ENCODE results near the gene SDR42E2. TPM values are rescaled to one million over a fixed set of nuclear protein-coding genes. Genes with fewer than 3 reads are reported as not detected.
A peak's percentile ranks its signal among the peaks of the same experiment; 100 is the strongest.

SDR42E2 gene
- total and polyA plus RNA-seq, 2 donors (not counting 1 experiment from before 2014, with no cell fraction given): 0.12 to 0.62 TPM

- WGBS (ENCODE audit: insufficient coverage): 100% methylated on average over 2 of the region's 3 CpGs
- no peaks in the 10 kb centered on the region for H4K20me1 ChIP-seq (ENCODE audit: control insufficient read depth, insufficient read depth, low read length, poor library complexity, severe bottlenecking)
- Mint-ChIP-seq H3K9me3 (ENCODE audit: insufficient read depth) (peaks cover 2% of the 10 kb centered on the region), H3K27ac (peak overlapping the region; percentile 53), H3K4me1 (peaks cover 28% of the 10 kb centered on the region), H3K4me3 (no peak overlapping the region), H3K27me3 (no peaks in the 10 kb centered on the region)
- peaks cover 15% of the 10 kb centered on the region for H3K79me2 ChIP-seq (ENCODE audit: control insufficient read depth, insufficient read depth, low read length)
- no peak overlapping the region for H3K4me3 ChIP-seq (ENCODE audit: control extremely low read depth in 1 of 5, extremely low read depth in 1 of 5, insufficient read depth in 1 of 5, low read depth in 2 of 5, low read length in 4 of 5)
- no peaks in the 10 kb centered on the region for H3K36me3 ChIP-seq (replicated peaks in 1 of 2; ENCODE audit: control extremely low read depth in 1 of 2, control insufficient read depth in 1 of 2, extremely low read depth in 1 of 2, insufficient read depth in 2 of 2, low read length in 1 of 2)
- ChIA-PET CTCF (interaction anchor here (1.7 to 4.3 kb wide), 2 partner anchors 12 to 16 kb away, joined by 4 to 32 read pairs; partner anchors contain the start of gene EEF2K), POLR2A (interaction anchor here (0.8 kb wide), 1 partner anchor 13 kb away, joined by 3 read pairs; the partner anchor contains the start of gene EEF2K)
- intact Hi-C loops (cut with micrococcal nuclease): no loop called here
- TF ChIP-seq EZH2 (IDR thresholded peaks at IDR 0.05; ENCODE audit: borderline replicate concordance, insufficient read depth, low read depth, low read length, poor library complexity, severe bottlenecking): no peak
- TF ChIP-seq CTCF (IDR thresholded peaks at IDR 0.05): no peak
- no peak for ATAC-seq (ENCODE audit: low read depth)
- H3K4me1 ChIP-seq (ENCODE audit: control insufficient read depth in 2 of 2, insufficient read depth in 2 of 2, low read length in 2 of 2): peaks cover 21 to 35% of the 10 kb centered on the region in 2 donors
- no peaks in the 10 kb centered on the region for H3K27me3 ChIP-seq (replicated peaks in 1 of 4; ENCODE audit: control extremely low read depth in 1 of 4, control insufficient read depth in 3 of 4, insufficient read depth in 4 of 4, low read length in 3 of 4)
- DNase-seq: no peak
- H3K4me2 ChIP-seq (replicated peaks; ENCODE audit: low read depth, low read length, poor library complexity, severe bottlenecking): no peak overlapping the region
- no peaks in the 10 kb centered on the region for H3K9me3 ChIP-seq (ENCODE audit: control extremely low read depth in 1 of 3, control insufficient read depth in 2 of 3, insufficient read depth in 1 of 3, low read length in 2 of 3)
- H3K27ac ChIP-seq (ENCODE audit: low read length in 2 of 2): peak overlapping the region in 1 of 2 donors; percentile 76
- no peak overlapping the region for H2AFZ ChIP-seq (ENCODE audit: insufficient read depth, low read depth, low read length, poor library complexity, severe bottlenecking)
- H3K9ac ChIP-seq (ENCODE audit: low read length): no peak overlapping the region
Measured at GRCh38 chr16:22219389-22220068, 57.2 kb downstream of the SDR42E2 start.

- Histone ChIP-seq H3K4me3 (ENCODE audit: control extremely low read depth in 1 of 5, extremely low read depth in 1 of 5, insufficient read depth in 1 of 5, low read depth in 2 of 5, low read length in 4 of 5) (no peak overlapping the region), H4K20me1 (ENCODE audit: control insufficient read depth, insufficient read depth, low read length, poor library complexity, severe bottlenecking) (no peaks in the 10 kb centered on the region), H3K27ac (ENCODE audit: low read length in 2 of 2) (no peak overlapping the region), H3K27me3 (replicated peaks in 1 of 4; ENCODE audit: control extremely low read depth in 1 of 4, control insufficient read depth in 3 of 4, insufficient read depth in 4 of 4, low read length in 3 of 4) (no peaks in the 10 kb centered on the region), H2AFZ (ENCODE audit: insufficient read depth, low read depth, low read length, poor library complexity, severe bottlenecking) (no peak overlapping the region), H3K9me3 (ENCODE audit: control extremely low read depth in 1 of 3, control insufficient read depth in 2 of 3, insufficient read depth in 1 of 3, low read length in 2 of 3) (no peaks in the 10 kb centered on the region), H3K79me2 (ENCODE audit: control insufficient read depth, insufficient read depth, low read length) (peaks cover 20% of the 10 kb centered on the region), H3K36me3 (replicated peaks in 1 of 2; ENCODE audit: control extremely low read depth in 1 of 2, control insufficient read depth in 1 of 2, extremely low read depth in 1 of 2, insufficient read depth in 2 of 2, low read length in 1 of 2) (no peaks in the 10 kb centered on the region), H3K9ac (ENCODE audit: low read length) (no peak overlapping the region), H3K4me1 (ENCODE audit: control insufficient read depth in 2 of 2, insufficient read depth in 2 of 2, low read length in 2 of 2) (peaks cover 21 to 35% of the 10 kb centered on the region in 2 donors), H3K4me2 (replicated peaks; ENCODE audit: low read depth, low read length, poor library complexity, severe bottlenecking) (no peak overlapping the region)
- Mint-ChIP-seq H3K4me1 (peaks cover 27% of the 10 kb centered on the region), H3K27me3 (no peaks in the 10 kb centered on the region), H3K9me3 (ENCODE audit: insufficient read depth) (peaks cover 2% of the 10 kb centered on the region), H3K27ac (peak overlapping the region; percentile 32), H3K4me3 (no peak overlapping the region)
- TF ChIP-seq CTCF (IDR thresholded peaks at IDR 0.05): no peak
- TF ChIP-seq EZH2 (IDR thresholded peaks at IDR 0.05; ENCODE audit: borderline replicate concordance, insufficient read depth, low read depth, low read length, poor library complexity, severe bottlenecking): no peak
- 93% methylated on average over 6 of the region's 11 CpGs for WGBS (ENCODE audit: insufficient coverage)
- intact Hi-C loops (cut with micrococcal nuclease): no loop called here
- ATAC-seq (ENCODE audit: low read depth) (no peak), DNase-seq (no peak)
- POLR2A ChIA-PET: interaction anchor here (0.8 kb wide), 1 partner anchor 14 kb away, joined by 3 read pairs; the partner anchor contains the start of gene EEF2K
- CTCF ChIA-PET: no interaction called here
Measured at GRCh38 chr16:22220069-22220440, 57.7 kb downstream of the SDR42E2 start.
